Activated T-cell treated with anti-CD3 and anti-CD28 coated beads for 24 hours (primary cell): ENCODE measurements around the gene COLEC12.

Experiments used
- DNase-seq: peaks from one replicate; pipeline ENCODE4 v3.0.0-alpha.2; 2020; ENCODE audit warnings: low read depth

COLEC12 gene

DNA sequence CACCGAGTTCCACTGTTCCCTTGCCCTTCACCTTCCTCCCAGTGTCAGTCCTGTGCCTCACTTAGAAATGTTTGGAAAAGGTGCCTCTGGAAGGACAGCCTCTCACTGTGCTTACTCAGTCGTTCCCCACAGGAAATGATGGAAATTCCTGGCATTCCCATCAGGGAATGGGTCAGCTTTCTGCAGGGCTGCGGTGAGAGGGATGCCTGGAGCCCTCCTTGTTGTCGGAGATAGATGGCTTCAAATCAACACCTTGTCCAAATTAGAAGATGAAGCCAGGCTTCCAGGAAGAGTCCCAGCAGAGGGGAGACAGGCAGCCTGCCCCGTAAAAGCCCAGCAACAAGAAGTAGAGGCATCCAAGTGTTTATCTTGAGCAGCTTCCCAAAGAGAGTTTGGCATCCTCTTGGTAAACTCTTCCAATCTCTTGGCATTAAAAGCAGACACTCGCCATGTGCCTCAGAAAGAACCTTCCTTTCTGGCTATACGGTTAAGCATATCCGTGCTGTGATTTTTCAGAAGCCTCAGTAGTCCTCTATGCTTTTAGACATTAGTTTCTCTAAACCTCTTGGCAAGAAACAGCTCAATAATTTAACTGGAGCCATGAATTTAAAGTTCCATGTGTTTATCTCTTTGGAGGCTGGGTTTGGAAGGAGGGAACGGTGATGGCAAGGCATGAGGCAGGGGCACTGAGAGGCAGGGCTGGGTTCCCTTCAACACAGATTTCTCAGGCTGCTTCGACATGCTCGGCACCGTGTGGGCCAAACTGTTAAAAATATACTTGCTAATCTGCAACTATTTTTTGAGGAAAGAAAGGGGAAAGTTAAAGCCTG lies 25.1 kb downstream of the COLEC12 start:
- no peak for DNase-seq

DNA sequence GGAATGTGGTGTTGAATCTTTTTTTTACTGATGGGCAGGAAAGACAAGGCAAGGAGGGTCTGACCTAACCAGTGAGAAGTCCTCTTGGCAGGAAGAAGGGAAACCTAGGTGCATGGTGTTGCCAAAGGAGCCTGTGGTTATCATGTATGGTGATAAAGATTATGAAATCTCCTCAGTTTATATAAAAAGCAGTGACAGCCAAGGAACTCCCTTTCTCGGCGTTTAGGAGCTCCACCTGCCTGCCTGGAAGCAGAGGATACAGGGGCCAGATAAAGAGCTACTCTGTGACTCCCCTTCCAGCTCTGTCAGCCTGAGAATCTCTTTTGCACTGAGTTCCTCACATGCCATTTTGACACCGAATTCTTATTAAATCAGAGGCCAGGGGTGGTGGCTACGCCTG lies 26.1 kb downstream of the COLEC12 start:
- no peak for DNase-seq

- DNase-seq: no peak
Measured at GRCh38 chr18:473802-474201, 26.7 kb downstream of the COLEC12 start.

DNA sequence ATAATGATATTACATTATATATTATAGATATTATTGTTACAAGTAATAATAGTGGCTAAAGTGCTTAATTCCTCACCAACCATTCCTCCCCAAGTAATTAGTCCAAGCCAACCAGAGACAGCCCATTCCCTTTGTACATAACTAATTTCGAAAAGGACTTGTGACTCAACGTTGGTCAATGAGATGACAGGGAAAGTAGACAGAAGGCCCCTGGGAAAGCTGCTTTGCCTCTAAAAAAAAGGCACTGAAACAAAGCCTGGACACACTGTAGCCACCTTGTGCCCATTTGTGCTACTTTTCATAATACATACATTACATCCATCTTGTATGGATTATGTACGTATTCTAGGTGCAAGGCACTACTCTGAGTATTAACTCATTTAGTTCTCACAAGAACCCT lies 28.8 kb downstream of the COLEC12 start:
- DNase-seq: no peak

DNA sequence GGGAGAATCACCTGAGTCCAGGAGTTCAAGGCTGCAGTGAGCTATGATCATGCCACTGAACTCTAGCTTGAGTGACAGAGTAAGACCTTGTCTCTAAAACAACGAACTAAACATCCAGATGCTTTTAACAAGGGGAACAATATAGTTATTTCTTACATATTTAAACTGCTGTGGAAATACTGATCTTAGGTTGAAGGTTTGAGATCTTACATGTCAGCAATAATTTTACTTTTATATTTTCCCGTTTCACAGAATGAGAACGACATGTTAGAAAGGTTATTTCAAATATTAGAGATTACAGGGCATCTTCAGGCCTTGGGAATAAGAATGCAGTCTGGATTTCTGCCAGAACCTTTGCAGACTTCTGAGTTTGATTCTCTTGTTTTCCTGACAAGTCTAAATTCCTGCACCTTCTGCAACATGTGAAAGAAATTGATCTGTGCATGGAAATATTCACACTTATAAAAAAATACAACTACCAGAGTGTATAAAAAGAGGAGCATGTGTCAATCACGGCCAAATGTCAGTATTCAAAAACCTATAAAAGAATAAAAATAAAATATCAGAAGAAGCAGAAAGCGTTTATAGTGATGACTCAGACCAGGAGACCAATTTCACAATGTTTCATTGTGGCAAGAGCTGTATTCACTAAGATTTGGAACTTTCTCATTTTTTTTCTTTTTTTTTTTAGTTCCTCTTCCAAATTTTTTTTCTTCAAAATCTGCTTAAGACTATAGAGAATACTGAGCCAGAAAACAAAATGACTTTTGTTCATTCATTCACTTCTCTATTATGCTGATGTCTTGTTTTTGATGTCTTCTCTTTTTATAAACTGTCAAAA lies 29.6 kb downstream of the COLEC12 start:
- DNase-seq: no peak

DNA sequence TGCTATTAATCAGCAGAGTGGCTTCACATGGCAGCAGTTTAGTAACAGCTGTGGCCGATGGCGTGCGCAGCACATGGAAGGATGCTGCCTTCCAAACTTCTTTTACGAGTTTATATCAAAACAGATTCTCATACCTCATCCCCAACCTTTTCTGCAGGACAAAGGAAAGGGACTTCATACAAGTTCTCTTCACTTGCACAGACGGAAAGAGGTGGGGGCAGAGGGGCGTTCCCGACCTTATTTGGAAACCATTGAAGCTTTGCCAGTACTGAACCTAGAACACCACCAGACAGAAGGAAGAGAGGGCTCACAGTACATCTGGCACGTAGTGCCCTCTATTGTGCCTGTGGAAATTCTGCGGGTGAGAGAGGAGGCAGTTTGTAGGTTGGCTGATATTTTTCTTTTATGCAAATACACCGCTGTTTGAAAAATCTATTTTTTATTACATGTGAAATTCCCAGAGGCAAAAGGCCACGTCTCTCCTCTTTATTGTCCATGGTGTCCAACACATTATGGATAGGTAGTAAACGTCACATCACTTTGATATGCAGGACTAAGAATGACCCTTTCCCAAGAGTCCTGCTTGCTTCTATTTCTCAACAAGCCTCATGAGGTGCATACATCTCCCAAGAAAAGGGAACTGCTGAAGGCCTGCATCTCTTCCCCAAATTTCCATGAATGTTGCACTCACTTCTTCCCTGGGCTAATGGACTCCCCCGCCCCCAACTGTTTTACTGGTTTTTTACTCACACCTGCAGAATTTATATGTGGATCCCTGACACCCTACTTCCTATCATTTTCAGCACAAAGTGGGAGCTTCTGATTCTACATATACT lies 31.3 kb downstream of the COLEC12 start:
- no peak for DNase-seq

DNA sequence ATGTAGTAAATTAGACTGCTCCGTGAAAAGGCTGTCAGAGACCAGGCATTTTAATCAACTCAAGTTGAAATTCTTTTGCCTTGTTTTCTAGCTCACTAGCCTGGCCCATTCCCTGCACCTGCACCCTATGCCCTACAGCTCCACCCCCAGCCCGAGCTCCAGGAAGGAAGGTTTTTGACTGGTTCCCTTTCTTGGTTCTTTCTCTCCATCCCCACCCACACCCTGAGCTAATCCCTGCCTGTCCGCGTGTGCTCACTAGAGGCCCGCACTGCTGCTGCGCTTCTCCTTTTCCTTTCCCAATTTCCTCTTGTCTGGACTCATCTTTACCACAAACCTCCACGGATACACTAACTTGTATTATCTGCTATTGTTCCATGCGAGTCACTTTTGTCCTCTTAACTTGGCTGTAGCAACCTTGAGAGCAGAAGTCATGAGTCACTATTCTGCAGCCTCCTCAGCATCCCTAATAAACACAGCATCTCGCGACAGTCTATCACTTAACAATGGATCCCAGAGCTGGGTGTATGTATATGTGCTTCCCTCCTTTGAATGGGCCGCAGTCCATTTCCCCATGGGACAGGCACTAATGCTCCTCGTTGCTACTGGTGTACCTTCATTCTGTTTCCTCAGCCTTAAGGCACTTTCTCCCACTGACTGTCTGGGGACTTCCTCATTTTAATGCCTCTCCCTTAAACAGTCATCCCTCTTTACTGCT lies 36.5 kb downstream of the COLEC12 start:
- DNase-seq: no peak

GRCh38 chr18:463403-463802 lies 37.1 kb downstream of the COLEC12 start:
- no peak for DNase-seq

- DNase-seq: no peak
Measured at GRCh38 chr18:461762-462161, 38.7 kb downstream of the COLEC12 start.

DNA sequence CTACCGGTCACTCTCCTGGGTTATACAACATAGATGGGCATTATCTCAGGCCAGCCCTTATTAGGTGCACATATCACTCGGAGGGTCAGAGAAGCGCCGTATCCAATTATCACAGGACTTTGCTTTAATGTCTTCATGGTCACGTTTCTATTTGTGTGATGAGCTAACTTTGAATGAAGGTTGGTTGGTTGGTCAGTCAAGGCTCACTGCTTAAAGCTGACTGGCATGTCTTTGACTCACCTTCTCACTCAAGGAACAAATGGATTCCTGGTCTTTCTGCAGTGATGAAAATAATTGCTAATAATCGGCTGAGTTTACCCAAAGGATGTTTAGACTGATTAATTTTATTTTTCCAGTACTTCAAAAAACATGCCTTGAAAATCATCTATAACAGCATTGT lies 39.7 kb downstream of the COLEC12 start:
- no peak for DNase-seq

GRCh38 chr18:459814-460593 lies 40.5 kb downstream of the COLEC12 start:
- no peak for DNase-seq

DNA sequence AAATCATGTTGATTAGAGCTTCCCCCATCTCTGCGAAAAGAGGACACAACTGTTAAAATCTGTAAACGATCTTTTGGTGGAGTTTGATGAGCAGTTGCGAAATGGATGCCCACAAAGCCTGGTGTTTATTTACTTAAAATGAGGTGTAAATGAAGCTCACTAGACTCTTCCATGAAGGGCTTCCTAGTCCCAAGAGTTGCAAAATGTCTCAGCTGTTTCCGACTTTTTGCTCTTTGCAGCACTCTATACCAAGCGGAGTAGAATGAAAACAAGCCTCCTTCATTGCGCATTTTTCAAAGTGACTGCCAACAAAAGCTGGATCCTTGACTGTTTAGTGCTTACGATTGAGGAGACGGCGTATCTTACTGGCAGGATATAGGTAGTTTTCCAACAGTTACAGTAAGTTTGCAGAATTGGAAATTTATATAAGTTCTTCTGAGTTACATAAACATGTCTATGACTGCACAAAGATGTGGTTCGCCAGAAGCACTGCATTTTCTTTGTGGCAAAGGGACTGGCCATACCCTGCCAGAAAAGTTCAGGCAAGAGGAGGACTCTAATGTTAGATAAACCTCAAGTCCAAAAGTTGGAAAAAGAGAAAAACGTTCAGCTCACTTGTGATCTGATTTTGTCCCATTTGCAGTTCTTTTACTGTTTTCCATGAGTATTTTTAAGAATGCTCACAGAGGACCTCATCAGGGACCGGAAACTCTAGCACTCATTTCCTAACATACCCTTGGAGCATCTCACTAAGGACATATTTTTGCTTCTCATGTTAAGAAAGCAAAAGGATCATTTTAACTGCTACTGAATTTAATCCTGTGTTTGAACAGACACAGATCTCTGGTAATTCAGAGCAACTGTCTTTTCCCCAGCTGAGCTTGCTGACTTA lies 42.7 kb downstream of the COLEC12 start:
- DNase-seq: no peak

DNA sequence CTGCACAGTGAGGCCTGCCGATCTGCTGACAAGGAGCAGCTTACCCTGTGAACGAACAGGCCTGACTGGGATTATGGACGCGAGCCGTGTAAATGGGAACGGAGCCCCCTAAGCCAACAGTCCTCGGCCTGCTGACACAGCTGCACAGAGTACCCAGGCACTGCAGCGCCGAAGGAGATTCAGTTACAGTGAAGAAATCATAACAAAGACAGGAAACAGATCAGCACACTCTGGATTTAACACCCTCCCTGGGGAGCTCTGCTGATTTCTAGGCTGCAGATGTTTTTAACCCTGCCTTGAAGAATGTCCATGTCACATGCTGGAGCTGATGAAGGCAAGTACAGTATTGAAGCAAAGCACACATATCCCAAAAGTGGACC lies 43.4 kb downstream of the COLEC12 start:
- no peak for DNase-seq

- no peak for DNase-seq
Measured at GRCh38 chr18:456361-457139, 44.0 kb downstream of the COLEC12 start.

- no peak for DNase-seq
Measured at GRCh38 chr18:453400-453799, 47.1 kb downstream of the COLEC12 start.

- DNase-seq: no peak
Measured at GRCh38 chr18:452816-453215, 47.7 kb downstream of the COLEC12 start.

GRCh38 chr18:449374-449773 lies 51.1 kb downstream of the COLEC12 start:
- no peak for DNase-seq

DNA sequence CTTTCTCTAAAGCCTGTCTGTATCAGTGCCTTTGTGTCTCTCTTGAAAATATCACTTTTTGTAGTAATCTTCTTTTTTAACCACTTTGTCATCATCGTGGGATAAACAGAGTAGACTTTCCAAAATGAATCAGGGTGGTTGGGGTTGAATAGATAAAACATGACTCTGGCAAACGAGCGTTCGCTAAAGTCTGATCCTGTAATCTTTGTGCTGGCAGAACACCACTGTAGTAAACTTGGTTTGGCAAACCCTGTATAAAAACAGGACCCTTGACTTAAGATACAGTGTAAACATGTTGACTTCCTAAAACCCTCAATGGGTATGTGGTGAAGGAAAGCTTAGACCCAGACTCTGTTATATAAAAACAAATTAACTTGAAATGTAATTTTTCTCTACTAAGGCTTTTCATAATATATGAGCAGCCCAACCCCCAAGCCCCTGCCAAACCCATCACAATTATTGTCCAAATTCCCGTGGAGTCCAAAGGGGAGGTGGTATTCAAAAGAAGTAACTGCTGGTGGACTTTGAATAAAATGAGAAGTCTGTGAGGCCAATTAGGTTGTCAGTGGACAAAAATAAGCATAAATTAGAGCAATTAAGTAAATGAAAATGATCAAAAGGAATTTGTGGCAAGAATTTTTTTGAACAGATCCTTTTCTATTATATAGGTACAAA lies 52.2 kb downstream of the COLEC12 start:
- DNase-seq: no peak
